Measurements from ENCODE around the gene CXCL12.

The CXCL12 gene

DNA sequence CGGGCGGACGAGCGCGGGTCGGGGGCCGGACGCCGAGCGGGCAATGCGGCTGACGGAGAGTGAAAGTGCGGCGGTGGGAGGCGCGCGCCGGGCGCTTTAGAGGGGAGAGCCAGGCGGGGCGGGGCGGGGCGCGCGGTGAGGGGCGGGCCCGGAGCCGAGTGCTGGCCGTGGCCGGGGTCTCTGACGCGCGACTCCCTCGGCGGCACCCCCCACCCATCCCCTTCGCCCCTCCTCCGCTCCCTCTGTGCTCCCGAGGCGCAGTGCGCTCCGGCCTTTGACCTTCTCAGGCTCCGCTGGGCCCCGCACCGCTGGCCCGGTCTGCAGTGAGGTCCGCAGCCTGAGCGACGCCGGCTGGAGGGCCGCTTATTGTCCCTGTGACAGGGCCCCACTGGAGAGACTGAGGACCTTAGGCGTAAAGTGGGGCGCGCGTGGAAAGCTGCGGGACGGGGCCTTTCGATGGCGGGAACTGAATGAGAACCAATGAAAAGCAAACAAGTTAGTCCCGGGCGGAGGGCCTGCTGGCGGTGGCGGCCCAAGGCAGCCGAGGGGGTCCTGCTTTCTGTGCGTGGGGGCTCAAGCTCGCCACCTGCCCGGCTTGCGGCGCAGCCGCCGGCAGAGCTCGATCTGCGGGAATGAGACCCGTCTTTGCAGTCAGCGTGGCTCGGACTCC, at the start of gene CXCL12:
TSS of gene CXCL12 (minus strand) at position 72 of the 670 bp plus-strand sequence. CDS start 92 bp downstream, outside the sequence.
- H3K27ac ChIP-seq: peak within 1 kb of the TSS; percentile 31

DNA sequence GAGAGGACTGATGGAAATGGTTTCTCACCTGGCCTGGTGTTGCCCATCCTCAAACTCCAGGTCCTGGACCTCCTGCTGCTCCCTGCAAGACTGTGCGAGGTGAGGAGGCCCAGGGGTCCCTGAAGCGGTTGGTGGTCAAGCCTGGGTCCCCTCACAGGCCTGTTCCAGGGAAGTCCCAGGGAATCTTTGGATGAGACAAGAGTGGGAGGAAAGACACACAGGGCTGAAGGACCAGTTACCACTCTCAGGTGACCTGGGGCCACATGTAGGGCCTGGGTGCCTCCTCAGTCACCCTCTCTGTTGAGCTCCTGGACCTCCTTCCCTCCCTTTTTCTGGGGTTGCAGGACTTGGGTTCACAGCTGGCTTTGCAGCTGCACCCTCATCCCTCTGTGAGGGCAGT, 42.6 kb upstream of the CXCL12 start:
- H3K27ac ChIP-seq: no peak overlapping the region
- no peak for TF ChIP-seq ZFX (IDR thresholded peaks at IDR 0.05)
- TF ChIP-seq, protein P1, sequence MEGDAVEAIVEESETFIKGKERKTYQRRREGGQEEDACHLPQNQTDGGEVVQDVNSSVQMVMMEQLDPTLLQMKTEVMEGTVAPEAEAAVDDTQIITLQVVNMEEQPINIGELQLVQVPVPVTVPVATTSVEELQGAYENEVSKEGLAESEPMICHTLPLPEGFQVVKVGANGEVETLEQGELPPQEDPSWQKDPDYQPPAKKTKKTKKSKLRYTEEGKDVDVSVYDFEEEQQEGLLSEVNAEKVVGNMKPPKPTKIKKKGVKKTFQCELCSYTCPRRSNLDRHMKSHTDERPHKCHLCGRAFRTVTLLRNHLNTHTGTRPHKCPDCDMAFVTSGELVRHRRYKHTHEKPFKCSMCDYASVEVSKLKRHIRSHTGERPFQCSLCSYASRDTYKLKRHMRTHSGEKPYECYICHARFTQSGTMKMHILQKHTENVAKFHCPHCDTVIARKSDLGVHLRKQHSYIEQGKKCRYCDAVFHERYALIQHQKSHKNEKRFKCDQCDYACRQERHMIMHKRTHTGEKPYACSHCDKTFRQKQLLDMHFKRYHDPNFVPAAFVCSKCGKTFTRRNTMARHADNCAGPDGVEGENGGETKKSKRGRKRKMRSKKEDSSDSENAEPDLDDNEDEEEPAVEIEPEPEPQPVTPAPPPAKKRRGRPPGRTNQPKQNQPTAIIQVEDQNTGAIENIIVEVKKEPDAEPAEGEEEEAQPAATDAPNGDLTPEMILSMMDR (conservative IDR thresholded peaks at IDR 0.05): no peak

More for the DNA sequence above, at the start of gene CXCL12:
- no peak for TF ChIP-seq ZFX (IDR thresholded peaks at IDR 0.05)
- TF ChIP-seq, protein P1 (conservative IDR thresholded peaks at IDR 0.05): no peak

DNA sequence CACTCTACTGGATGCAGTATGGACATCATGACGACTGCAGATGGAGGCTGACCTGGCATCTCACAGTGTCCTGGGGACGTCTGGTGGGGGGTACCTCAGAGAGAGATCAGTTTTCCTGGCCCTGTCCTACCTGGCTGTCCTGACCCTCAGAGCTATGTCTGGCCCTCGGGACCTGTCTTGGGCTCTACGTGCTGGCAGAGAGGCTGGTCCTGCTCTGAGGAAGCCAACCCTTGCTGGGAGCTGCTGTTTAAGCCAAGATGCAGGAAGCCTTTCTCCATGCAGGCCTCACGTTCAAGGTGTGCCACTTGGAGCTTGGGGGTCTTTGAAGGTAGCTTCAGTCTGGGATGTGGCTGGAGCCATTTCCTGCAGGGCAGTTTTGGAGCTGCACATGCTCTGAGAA, 42.1 kb upstream of the CXCL12 start:
- no peak for TF ChIP-seq ZFX (IDR thresholded peaks at IDR 0.05)

DNA sequence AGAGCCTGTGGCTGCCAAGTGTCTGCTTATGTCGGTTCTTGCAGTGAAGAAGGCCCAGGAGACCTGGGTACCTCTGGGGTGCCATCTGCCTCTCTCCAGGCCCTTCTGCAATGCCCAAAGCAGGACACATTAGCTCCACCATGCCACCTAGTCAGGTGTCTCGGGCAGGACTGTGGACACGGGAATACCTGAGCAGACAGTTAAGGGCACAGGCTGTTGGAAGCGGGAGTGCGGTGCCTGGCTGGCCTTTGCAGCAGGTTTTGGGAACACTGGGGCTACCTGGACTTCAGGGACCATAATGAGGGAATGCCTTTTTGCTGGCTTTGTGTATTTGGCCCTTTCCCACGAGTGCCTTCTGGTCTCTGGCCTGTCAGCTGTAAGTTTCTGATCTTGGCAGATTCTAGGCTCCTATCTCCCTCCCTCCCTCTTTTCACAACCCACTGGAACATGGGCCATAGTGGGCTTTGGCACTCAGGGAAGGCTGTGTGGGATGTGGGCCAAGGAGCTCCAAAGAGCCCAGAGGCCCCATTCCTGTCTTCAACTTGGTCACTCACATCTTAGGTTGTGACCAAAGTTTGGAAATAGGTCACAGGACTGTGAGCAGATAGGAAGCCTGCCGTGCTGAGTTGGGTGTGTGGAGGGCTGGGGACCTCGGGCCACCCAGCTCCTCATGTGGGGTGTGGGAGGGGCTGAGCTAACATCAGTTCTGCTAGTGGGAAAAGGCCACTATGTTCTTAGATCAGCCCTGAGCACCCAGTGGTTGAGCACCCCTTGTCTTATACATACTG, 41.5 kb upstream of the CXCL12 start:
- no peak for TF ChIP-seq ZFX (IDR thresholded peaks at IDR 0.05)
- H3K27ac ChIP-seq: no peak overlapping the region

More for the DNA sequence above, 42.1 kb upstream of the CXCL12 start:
- no peak overlapping the region for H3K27ac ChIP-seq

DNA sequence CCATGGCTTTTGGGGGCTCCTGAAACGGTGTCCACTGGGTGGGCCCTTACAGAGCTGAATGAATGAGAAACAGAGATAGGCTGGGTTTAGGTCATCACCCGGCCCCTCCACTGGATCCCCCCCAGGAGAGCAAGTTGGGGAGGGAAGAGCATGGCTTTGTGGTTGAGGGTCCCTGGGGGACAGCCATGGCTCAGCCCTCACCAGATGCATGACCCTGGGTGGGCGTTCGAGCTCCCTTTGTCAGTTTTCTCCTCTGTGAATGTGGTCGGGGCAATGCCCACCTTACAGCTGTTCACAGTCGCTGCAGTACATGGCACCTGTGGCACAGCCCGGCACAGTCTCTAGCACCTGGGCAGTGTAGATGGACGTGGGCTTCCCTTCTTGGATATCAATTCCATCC, 40.6 kb upstream of the CXCL12 start:
- TF ChIP-seq, protein P1 (conservative IDR thresholded peaks at IDR 0.05): no peak
- TF ChIP-seq ZFX (IDR thresholded peaks at IDR 0.05): no peak
- H3K27ac ChIP-seq: no peak overlapping the region

DNA sequence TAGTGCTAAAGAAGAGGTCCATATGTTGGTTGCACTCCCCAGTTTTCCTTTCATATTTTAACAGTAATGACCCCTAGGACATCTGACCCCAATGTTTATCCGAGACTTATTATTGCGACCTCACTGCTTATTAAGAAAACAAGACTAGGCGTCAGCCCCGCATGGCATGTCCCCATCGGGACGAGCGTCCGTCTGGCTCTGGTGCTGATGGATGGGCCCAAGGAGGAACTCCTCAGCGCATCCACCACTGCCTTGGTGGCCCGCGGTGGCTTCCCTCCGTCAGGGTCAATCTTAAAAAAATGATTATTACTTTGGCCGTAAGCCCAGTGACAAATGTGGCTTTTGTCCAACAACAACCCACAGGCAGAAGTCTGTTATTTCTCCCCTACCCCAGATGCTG, 40.1 kb upstream of the CXCL12 start:
- no peak overlapping the region for H3K27ac ChIP-seq

DNA sequence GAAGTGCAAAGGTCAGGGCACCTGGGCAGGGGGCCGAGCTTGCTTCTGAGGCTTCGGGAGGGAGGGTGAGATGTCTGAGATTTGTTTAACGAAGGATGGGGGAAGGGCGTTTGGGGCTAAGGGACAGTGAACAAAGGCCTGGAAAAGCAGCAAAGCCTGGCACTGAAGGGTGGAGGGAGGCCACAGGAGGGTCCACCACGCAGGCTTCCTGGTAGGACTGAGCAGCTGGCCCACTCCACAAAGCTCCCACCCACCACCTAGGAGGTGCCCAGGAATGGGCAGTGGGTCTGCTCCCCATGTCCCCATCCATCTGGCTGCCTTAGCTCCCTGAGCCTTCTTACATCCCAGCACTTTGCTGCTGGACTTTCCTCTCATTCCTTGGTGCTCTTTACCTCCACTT, 39.4 kb upstream of the CXCL12 start:
- no peak for TF ChIP-seq ZFX (IDR thresholded peaks at IDR 0.05)
- TF ChIP-seq, protein P1 (conservative IDR thresholded peaks at IDR 0.05): no peak

More for the DNA sequence above, 40.1 kb upstream of the CXCL12 start:
- TF ChIP-seq ZFX (IDR thresholded peaks at IDR 0.05): no peak
- TF ChIP-seq, protein P1 (conservative IDR thresholded peaks at IDR 0.05): no peak

DNA sequence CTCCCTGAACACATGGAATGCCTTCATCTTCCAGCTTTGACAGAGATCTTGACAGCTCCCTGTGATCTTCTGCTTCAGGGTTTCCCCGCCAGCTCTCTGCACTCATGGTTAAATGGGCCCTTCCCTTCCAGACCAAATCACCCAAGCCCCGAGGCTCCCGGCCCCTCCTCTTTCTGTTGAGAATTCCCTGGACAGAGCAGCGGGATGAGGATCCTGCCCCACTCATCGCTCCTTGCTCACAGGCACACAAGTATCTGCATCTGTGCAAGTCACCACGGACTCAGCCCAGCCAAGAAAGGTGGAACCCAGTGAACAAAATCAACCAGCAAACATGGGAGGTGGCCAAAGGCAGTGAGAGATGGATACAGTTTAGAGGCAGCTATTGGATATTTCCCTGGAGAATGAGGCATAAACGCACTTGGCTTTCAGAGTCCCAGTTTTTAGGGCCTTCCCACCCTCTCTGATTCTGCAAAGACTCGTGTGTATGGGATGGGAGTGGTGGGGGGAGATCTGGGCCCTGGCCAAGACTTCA, 37.7 kb upstream of the CXCL12 start:
- TF ChIP-seq ZFX (IDR thresholded peaks at IDR 0.05): no peak
- H3K27ac ChIP-seq: no peak overlapping the region

More for the DNA sequence above, 39.4 kb upstream of the CXCL12 start:
- no peak overlapping the region for H3K27ac ChIP-seq
